GM21447 (cell line): ENCODE data around the gene ZNF83.
"Not testable (repeated sequence)": the region's sequence is repeated elsewhere in the genome, so short reads cannot be mapped to it uniquely, and the experiment has no call there.

ENCODE experiments used
- ATAC-seq: cut with Tn5 transposase; IDR thresholded peaks from one replicate; pipeline ENCODE4 v1.9.1; 2021; ENCODE audit not compliant: unreplicated experiment

Gene ZNF83

GRCh38 chr19:52640916-52641315, 2.8 kb upstream of the ZNF83 start:
- no peak for ATAC-seq

- ATAC-seq = no peak
Observed at GRCh38 chr19:52639996-52640395, 1.8 kb upstream of the ZNF83 start.

DNA sequence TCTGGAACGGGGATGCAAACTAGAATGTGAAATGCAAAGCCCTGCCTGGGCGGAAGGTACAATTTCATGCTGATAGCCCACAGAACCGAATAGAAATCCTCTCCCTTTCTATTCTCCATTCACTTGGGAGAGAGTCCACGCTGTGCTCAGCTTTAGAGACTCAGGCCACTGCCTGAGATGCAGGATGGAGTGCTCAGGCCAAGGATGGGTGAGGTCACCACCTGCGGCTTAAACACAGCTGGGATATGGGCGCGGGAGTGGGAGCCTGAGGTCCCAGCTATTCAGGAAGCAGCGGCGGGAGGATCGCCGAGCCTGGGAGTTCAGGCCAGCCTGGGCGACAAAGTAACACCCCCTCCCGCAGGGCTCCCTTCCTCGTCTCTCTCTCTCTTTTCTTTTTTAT, 446 bp upstream of the ZNF83 start:
- ATAC-seq = no peak

GRCh38 chr19:52635786-52636570, 2.2 kb downstream of the ZNF83 start:
- ATAC-seq = no peak

DNA sequence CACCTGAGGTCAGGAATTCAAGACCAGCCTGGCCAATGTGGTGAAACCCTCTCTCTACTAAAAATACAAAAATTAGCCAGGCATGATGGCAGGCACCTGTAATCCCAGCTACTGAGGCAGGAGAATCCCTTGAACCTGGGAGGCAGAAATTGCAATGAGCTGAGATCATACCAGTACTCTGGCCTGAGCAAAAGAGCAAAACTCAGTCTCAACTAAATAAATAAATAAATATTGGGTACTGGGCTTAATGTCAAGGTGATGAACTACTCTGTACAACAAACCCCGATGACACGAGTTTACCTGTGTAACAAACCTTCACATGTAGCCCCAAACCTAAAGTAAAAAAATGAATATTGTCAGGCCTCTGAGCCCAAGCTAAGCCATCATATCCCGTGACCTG, 10.7 kb downstream of the ZNF83 start:
- not testable (repeated sequence) for ATAC-seq

GRCh38 chr19:52626915-52627314, 11.2 kb downstream of the ZNF83 start:
- ATAC-seq = no peak

DNA sequence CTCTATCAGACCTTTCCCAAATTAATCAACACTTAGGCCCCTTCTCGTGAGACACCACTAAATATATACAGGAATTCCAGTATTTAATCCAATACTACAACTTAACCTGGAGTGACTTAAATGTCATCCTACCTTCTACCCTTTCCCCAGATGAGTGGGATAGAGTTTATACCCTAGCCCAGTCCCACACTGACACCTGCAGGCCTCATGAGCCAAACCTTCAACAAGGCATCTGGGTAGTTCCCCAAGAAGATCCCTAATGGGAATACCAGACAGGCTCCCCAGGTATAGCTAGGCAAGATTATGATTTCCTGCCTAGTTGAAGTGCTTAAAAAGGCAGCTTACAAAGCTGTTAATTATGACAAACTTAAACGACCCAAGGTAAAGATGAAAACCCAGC, 15.9 kb downstream of the ZNF83 start:
- ATAC-seq = no peak

- no peak for ATAC-seq
Observed at GRCh38 chr19:52621376-52621775, 16.8 kb downstream of the ZNF83 start.

GRCh38 chr19:52613299-52613906, 24.8 kb downstream of the ZNF83 start:
- ATAC-seq = no peak

- no peak for ATAC-seq
Observed at GRCh38 chr19:52603558-52604207, 34.5 kb downstream of the ZNF83 start.

DNA sequence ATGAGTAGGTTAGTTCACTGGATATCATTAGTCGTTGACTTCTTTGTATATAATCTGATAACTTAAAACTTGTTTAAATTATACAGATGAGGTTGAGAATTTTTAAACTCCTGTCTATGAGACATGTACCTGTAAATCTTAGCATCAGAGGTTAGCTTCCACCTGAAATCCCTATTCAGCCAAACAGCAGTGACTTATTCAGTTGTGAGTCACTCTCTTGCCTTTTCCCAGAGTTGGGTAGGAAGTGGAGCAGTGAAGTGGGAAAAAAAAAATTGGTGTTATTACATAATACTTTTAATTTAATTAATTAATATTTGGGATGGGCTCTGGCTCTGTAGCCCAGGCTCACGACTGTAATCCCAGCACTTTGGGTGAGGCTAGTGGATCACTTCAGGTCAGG, 35.2 kb downstream of the ZNF83 start:
- ATAC-seq = no peak

DNA sequence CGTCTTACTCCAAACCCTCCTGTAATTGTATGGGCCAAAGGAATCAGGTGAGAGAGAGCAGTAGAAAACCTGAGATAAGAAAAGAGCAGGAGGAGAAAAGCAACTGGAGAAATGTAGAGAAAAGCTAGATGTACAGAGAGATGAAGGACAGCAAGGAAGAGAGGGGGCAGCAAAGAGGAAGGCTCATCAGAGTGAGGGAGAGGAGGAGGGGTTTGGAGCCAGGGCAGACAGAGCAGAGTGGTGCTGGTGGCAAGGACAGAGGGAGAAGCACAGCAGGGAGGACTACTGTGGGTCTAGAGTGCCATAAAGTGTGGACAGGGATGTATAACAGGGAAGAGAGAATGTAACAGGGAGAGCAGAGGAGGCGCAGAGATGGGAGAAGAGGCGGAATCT, 36.2 kb downstream of the ZNF83 start:
- ATAC-seq = not testable (repeated sequence)

GRCh38 chr19:52601025-52601973, 36.9 kb downstream of the ZNF83 start:
- peak; percentile 91 for ATAC-seq

GRCh38 chr19:52600639-52601024, 37.5 kb downstream of the ZNF83 start:
- ATAC-seq = no peak

DNA sequence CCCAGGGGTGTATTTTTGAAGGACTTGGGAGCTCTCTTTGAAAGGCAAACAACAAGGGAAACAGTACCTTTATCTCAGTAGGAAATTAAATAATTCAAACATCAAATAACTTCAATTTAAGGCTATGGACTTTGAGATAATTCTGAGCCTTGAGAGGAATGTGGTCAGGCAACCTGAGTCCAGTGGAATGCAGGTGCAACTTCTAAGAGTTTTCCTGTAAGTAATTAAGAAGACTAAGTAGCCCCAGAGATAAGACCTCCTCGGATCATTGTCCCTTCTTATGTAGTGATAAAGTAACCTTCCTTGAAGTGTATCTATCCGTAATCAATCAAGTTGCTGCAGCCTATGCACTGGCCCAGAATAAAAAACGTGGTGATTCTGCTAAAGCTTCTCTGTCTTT, 38.9 kb downstream of the ZNF83 start:
- no peak for ATAC-seq

GRCh38 chr19:52593441-52593840, 44.7 kb downstream of the ZNF83 start:
- ATAC-seq = not testable (repeated sequence)

GRCh38 chr19:52592301-52592700, 45.9 kb downstream of the ZNF83 start:
- no peak for ATAC-seq

GRCh38 chr19:52590728-52591127, 47.4 kb downstream of the ZNF83 start:
- no peak for ATAC-seq

- ATAC-seq = no peak
Observed at GRCh38 chr19:52585604-52586003, 52.6 kb downstream of the ZNF83 start.

GRCh38 chr19:52584736-52585440, 53.3 kb downstream of the ZNF83 start:
- ATAC-seq = no peak
